NCI-H1930 (cell line): Measurements from ENCODE around the gene FCF1.
"Not testable (repeated sequence)": the region's sequence is repeated elsewhere in the genome, so short reads cannot be mapped to it uniquely, and the experiment has no call there.

Experiments used
- DNase-seq, 2 experiments: peaks; one replicate each; lab custom pipeline; 2025; lab: John Stamatoyannopoulos, UW

Gene FCF1

GRCh38 chr14:74702293-74702692 is 10.7 kb upstream of the FCF1 start:
- DNase-seq = no peak

- no peak for DNase-seq
These were observed 9.9 kb upstream of the FCF1 start for GRCh38 chr14:74703043-74703442.

- no peak for DNase-seq
These were observed 8.3 kb upstream of the FCF1 start for GRCh38 chr14:74704656-74705055.

GRCh38 chr14:74705613-74706500 is 7.1 kb upstream of the FCF1 start:
- DNase-seq = no peak

GRCh38 chr14:74710480-74710879 is 2.5 kb upstream of the FCF1 start:
- DNase-seq = no peak

- DNase-seq = no peak
These were observed 1.3 kb upstream of the FCF1 start for GRCh38 chr14:74711651-74712050.

- DNase-seq = no peak
These were observed 421 bp downstream of the FCF1 start for GRCh38 chr14:74713395-74713735.

- DNase-seq = no peak
These were observed 7.6 kb downstream of the FCF1 start for GRCh38 chr14:74720526-74720925.

- no peak for DNase-seq
These were observed 10.2 kb downstream of the FCF1 start for GRCh38 chr14:74723134-74723533.

- DNase-seq = no peak
These were observed 19.4 kb downstream of the FCF1 start for GRCh38 chr14:74732387-74732786.

GRCh38 chr14:74733221-74733620 is 20.3 kb downstream of the FCF1 start:
- DNase-seq = no peak

- no peak for DNase-seq
These were observed 22.2 kb downstream of the FCF1 start for GRCh38 chr14:74735125-74735524.

- DNase-seq = no peak
These were observed 24.9 kb downstream of the FCF1 start for GRCh38 chr14:74737753-74738325.

- no peak for DNase-seq
These were observed 26.5 kb downstream of the FCF1 start for GRCh38 chr14:74739293-74740030.

- DNase-seq = no peak
These were observed 34.3 kb downstream of the FCF1 start for GRCh38 chr14:74747237-74747636.

GRCh38 chr14:74754157-74754556 is 41.2 kb downstream of the FCF1 start:
- DNase-seq = no peak

- no peak for DNase-seq
These were observed 42.0 kb downstream of the FCF1 start for GRCh38 chr14:74754899-74755298.

GRCh38 chr14:74756326-74756725 is 43.4 kb downstream of the FCF1 start:
- no peak for DNase-seq

GRCh38 chr14:74758505-74758904 is 45.6 kb downstream of the FCF1 start:
- not testable (repeated sequence) for DNase-seq

- peak; percentile 92 to 96 for DNase-seq
These were observed 50.2 kb downstream of the FCF1 start, which contains the start of gene YLPM1 for GRCh38 chr14:74762917-74763802. TSS of gene YLPM1 (plus strand) at chr14:74763316. CDS start at chr14:74763490, 174 bp downstream.

GRCh38 chr14:74763803-74764531 is 51.0 kb downstream of the FCF1 start:
- no peak for DNase-seq
